Measurements from ENCODE around the gene XAB2. TPM values are rescaled to one million over a fixed set of nuclear protein-coding genes. Genes with fewer than 3 reads are reported as not detected.

The XAB2 gene
- total and polyA plus RNA-seq, 2 experiments from 2014 or later = 27.5 to 81.5 TPM

DNA sequence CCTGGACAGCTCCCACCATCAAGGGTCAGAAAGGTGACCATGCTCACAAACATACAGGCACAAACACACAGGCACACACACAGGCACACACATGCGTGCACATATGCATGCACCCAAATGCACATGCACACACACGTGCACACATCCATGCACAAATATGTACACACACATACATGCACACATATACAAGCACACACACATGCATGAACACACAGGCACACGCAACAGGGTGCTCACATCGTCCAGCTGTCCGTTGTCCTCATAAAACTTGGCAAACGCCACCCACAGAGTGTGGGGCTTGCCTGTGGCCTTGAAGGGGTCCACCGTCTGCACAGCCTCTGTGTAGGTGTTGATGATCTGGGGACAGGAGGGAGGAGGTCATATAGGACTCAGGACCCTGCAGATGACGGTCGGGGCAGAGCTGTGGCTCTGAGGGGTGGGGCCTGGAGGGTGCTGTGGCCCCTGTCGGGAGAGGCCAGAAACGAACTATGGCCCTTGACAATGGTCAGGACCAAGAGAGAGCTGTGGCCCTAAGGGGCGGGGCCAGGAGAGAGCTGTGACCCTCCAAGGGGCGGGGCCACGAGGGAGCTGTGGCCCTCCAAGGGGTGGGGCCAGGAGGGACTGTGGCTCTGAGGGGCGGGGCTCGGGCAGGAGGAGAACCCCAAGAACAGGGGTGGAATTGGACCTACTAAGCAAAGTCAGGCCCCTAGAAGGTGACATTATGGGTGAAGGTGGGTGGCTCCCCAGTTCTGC is 6.2 kb downstream of the XAB2 start:
- H3K27me3 ChIP-seq = no peaks in the 10 kb centered on the region

DNA sequence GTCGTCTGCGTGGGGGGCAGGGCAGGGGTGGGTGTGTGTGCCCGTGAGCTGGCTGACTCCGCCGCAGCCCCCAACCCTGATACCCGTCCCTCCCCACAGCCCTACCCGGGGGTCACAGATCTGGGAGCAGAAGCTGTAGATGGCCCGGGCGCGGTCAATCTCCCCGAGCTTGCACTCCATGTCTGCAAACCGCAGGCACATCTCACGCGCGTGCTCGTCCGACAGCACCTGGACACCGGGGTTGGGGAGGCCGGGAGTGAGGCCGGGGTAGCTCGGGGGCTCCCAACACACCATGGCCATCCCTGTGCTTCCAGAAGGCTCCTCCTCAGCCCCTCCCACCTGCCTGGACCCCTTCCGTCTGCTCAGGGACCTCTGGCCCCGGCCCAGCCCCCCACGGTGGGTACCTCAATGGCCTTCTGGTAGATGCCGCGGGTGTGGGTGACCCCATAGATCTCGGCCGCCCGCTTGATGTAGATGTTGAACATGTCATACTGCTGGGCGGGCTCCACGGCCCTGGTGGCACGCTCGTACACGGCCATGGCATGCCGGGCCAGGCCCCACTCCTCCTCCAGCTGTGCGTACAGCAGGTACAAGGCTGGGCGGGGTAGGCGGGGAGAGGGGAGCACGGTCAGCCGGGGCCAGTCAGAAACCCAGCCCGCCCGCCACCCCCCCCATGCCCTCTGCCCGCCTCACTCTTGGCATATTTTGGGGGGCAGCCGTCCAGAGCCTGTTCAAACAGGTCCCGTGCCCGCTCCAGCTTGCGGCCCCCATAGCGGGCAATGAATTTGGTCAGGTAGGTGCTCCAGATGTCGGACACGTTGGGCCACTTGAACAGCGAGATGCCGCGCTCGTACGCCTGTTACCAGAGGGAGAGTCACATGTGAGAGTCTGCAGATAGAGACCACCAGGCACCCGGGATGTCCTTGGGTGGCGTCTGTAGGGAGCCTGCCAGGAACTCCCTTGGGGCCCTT is 8.6 kb downstream of the XAB2 start:
- no peaks in the 10 kb centered on the region for H3K4me1 ChIP-seq (ENCODE audit: low read depth)
- H3K27me3 ChIP-seq = no peaks in the 10 kb centered on the region
- H3K36me3 ChIP-seq = peaks cover 21% of the 10 kb centered on the region
- DNase-seq (ENCODE audit: low read depth in 1 of 2, low spot score in 1 of 2) = no peak
- TF ChIP-seq, protein P1, sequence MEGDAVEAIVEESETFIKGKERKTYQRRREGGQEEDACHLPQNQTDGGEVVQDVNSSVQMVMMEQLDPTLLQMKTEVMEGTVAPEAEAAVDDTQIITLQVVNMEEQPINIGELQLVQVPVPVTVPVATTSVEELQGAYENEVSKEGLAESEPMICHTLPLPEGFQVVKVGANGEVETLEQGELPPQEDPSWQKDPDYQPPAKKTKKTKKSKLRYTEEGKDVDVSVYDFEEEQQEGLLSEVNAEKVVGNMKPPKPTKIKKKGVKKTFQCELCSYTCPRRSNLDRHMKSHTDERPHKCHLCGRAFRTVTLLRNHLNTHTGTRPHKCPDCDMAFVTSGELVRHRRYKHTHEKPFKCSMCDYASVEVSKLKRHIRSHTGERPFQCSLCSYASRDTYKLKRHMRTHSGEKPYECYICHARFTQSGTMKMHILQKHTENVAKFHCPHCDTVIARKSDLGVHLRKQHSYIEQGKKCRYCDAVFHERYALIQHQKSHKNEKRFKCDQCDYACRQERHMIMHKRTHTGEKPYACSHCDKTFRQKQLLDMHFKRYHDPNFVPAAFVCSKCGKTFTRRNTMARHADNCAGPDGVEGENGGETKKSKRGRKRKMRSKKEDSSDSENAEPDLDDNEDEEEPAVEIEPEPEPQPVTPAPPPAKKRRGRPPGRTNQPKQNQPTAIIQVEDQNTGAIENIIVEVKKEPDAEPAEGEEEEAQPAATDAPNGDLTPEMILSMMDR (IDR thresholded peaks at IDR 0.05; ENCODE audit: low read depth, low read length) = no peak
- H3K27ac ChIP-seq = no peak overlapping the region
- no peaks in the 10 kb centered on the region for H3K9me3 ChIP-seq (ENCODE audit: low read depth)
- no peak overlapping the region for H3K4me3 ChIP-seq

More for the DNA sequence above, 6.2 kb downstream of the XAB2 start:
- DNase-seq (ENCODE audit: low read depth in 1 of 2, low spot score in 1 of 2) = no peak
- TF ChIP-seq, protein P1 (IDR thresholded peaks at IDR 0.05; ENCODE audit: low read depth, low read length) = no peak
- Histone ChIP-seq H3K9me3 (ENCODE audit: low read depth) (no peaks in the 10 kb centered on the region), H3K36me3 (peaks cover 21% of the 10 kb centered on the region), H3K27ac (no peak overlapping the region), H3K4me3 (no peak overlapping the region), H3K4me1 (ENCODE audit: low read depth) (no peaks in the 10 kb centered on the region)

DNA sequence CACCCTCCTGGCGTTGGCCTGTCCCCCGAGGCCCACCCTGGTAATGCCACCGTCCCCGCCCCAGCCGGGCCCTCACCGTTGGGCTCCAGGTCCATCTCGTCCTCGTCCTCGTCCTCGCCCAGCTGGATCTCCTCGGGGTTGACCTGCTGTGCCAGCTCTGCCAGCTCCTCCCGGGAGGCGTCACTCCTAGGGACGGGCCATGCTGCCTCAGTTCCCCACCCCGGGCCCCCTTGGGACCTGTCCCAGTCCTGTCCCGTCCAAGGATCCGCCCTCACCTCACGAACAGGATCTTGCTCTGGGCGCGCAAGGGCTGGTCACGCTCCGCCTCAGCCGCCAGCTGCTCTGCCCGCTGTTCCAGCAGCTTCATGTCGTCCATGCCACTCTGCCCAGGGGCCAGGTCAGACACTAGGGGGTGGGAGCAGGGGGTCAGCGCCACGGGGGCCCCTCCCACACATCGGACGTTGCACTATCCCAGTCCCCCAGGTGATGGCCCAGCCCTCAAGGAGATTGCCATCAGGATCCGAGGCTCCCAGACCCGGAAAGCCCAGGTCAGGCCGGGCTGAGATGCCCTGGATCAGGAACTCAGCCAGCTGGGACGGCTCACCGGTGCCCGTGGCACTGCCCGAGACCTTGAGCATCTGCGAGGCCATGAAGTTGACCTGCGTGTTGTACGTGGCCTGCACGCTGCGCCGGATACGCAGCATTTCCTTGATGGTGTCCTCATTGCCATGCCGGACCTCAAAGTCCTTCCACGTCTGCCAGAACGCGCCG is 9.5 kb downstream of the XAB2 start:
- Histone ChIP-seq H3K27ac (no peak overlapping the region), H3K9me3 (ENCODE audit: low read depth) (no peaks in the 10 kb centered on the region), H3K27me3 (no peaks in the 10 kb centered on the region), H3K36me3 (peaks cover 19% of the 10 kb centered on the region), H3K4me3 (no peak overlapping the region), H3K4me1 (ENCODE audit: low read depth) (no peaks in the 10 kb centered on the region)
- no peak for DNase-seq (ENCODE audit: low read depth in 1 of 2, low spot score in 1 of 2)
- TF ChIP-seq, protein P1 (IDR thresholded peaks at IDR 0.05; ENCODE audit: low read depth, low read length) = no peak

DNA sequence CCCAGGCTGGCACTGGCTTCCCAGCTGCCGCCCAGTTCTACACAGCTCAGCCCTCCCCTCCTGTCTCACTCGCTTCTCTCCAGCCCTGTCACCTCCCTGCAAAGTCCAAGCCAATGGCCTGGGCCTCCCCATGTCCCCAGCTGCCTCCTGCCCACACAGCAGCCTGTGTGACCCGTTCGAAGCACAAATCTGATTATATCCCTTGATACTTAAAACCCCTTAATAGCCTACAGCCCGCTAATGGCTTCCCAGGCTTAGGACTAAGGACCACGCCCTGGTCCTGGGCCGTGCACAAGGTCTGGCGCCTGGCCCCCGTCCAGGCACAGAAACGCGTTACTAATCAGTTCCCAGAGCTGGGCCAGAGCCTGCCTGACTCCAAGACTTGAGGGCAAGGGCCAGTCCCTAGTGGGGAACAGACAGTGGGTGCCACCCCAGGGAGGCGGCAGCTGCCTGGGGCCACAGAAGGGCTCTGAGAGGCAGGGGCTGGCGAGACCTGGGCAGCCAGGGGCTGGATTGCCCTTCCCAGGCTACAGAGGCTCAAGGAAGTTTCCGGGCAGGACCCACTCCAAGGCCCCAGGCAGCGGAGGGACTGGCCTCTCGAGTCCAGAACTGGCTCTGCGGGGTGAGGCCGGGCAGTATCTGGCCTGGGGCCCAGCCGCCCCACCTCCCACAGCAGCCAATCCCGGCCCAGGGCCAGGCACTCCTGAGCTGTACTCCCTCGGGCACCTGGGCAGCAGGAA is 10.4 kb downstream of the XAB2 start:
- Histone ChIP-seq H3K27ac (no peak overlapping the region), H3K9me3 (ENCODE audit: low read depth) (no peaks in the 10 kb centered on the region), H3K27me3 (no peaks in the 10 kb centered on the region), H3K4me3 (no peak overlapping the region), H3K36me3 (peaks cover 19% of the 10 kb centered on the region), H3K4me1 (ENCODE audit: low read depth) (no peaks in the 10 kb centered on the region)
- TF ChIP-seq, protein P1 (IDR thresholded peaks at IDR 0.05; ENCODE audit: low read depth, low read length) = no peak
- no peak for DNase-seq (ENCODE audit: low read depth in 1 of 2, low spot score in 1 of 2)

Data from cardiac muscle cell (in vitro differentiated cells and primary cell).